PC-3 (cell line): ENCODE measurements around the gene XKR8. TPM values are rescaled to one million over a fixed set of nuclear protein-coding genes. Genes with fewer than 3 reads are reported as not detected.
A peak's percentile ranks its signal among the peaks of the same experiment; 100 is the strongest.

Experiments
- ATAC-seq: fragments of 200-7000 bp; cut with Tn5 transposase; 2 replicates; pipeline ENCODE4 v1.9.1; 2020; ENCODE audit warnings: mild to moderate bottlenecking, moderate library complexity
- BruUV-seq: library from RNA; stranded (reverse); fragments of 400-500 nt; replicated peaks from 2 replicates; lab custom pipeline; 2021; lab: Mats Ljungman, UMichigan
- CTCF ChIA-PET: fragments of 300-600 bp; sonication (Branson Sonifier 250); formaldehyde crosslinking; loops from one replicate; lab custom pipeline; 2022; ENCODE audit warnings: antibody characterized with exemption; lab: Charles Lee
- POLR2A ChIA-PET: fragments of 300-600 bp; sonication (Branson Sonifier 250); formaldehyde crosslinking; loops from one replicate; lab custom pipeline; 2022; ENCODE audit warnings: antibody characterized with exemption; ENCODE audit not compliant: unreplicated experiment; lab: Charles Lee
- DNase-seq: peaks from one replicate; pipeline ENCODE4 v3.0.0-alpha.2; 2015
- H2AFZ ChIP-seq: fragments of 300-600 bp; sonication (generic); 2 replicates; pipeline ENCODE4 v1.6.0; 2016; ENCODE audit warnings: antibody characterized with exemption, low read length
- H3F3A ChIP-seq: fragments of 300-600 bp; sonication (generic); one replicate; pipeline ENCODE4 v1.6.0; 2017; ENCODE audit warnings: antibody characterized with exemption, low read length, control low read depth, mild to moderate bottlenecking; ENCODE audit not compliant: unreplicated experiment
- H3K27ac ChIP-seq: fragments of 300-600 bp; sonication (generic); 2 replicates; pipeline ENCODE4 v1.5.1; 2016; ENCODE audit warnings: mild to moderate bottlenecking, low read length
- H3K27me3 ChIP-seq: fragments of 300-600 bp; sonication (generic); 2 replicates; pipeline ENCODE4 v1.6.1; 2016; ENCODE audit warnings: low read length, mixed read lengths
- H3K36me3 ChIP-seq: fragments of 300-600 bp; sonication (generic); 2 replicates; pipeline ENCODE4 v1.6.1; 2016; ENCODE audit warnings: low read depth, mixed run types, low read length, mixed read lengths
- H3K4me1 ChIP-seq: fragments of 300-600 bp; sonication (generic); 2 replicates; pipeline ENCODE4 v1.5.1; 2016; ENCODE audit warnings: low read length; ENCODE audit not compliant: insufficient read depth
- H3K4me2 ChIP-seq: fragments of 300-600 bp; sonication (generic); 2 replicates; pipeline ENCODE4 v1.6.0; 2016; ENCODE audit warnings: low read length
- H3K4me3 ChIP-seq: fragments of 300-600 bp; sonication (generic); 2 replicates; pipeline ENCODE4 v1.5.1; 2016; ENCODE audit warnings: mild to moderate bottlenecking, low read length, mixed read lengths
- H3K79me2 ChIP-seq: fragments of 300-600 bp; sonication (generic); 2 replicates; pipeline ENCODE4 v1.6.1; 2017; ENCODE audit warnings: low read length, mixed read lengths
- H3K9ac ChIP-seq: fragments of 300-600 bp; sonication (generic); 2 replicates; pipeline ENCODE4 v1.6.0; 2016; ENCODE audit warnings: mild to moderate bottlenecking, low read length
- H3K9me2 ChIP-seq: fragments of 300-600 bp; sonication (generic); replicated peaks from 2 replicates; pipeline ENCODE4 v1.6.1; 2016; ENCODE audit warnings: mixed run types, low read length, mixed read lengths
- H3K9me3 ChIP-seq: fragments of 300-600 bp; sonication (generic); 2 replicates; pipeline ENCODE4 v1.6.1; 2016; ENCODE audit warnings: low read length, mixed read lengths
- H4K20me1 ChIP-seq: fragments of 300-600 bp; sonication (generic); 2 replicates; pipeline ENCODE4 v1.6.1; 2016; ENCODE audit warnings: low read length, mixed read lengths
- EZH2 ChIP-seq: fragments of 300-600 bp; sonication (generic); IDR thresholded peaks from one replicate; pipeline ENCODE4 v1.6.1; 2017; ENCODE audit warnings: antibody characterized with exemption, mild to moderate bottlenecking, low read length; ENCODE audit not compliant: unreplicated experiment
- EZH2phosphoT487 ChIP-seq: fragments of 300-600 bp; sonication (generic); IDR thresholded peaks from 2 replicates; pipeline ENCODE4 v1.6.1; 2018; ENCODE audit warnings: mild to moderate bottlenecking, antibody characterized with exemption, low read length, borderline replicate concordance
- intact Hi-C: fragments of 100-400 bp; cut with micrococcal nuclease; formaldehyde crosslinking; loops from 2 replicates; pipeline ENCODE4 v1.9.0; 2023
- total RNA-seq: library from RNA; depleted of rRNA; stranded (reverse); fragments of >200 nt; gene quantifications from 2 replicates; pipeline ENCODE4 v1.2.3, GENCODE V29; 2014
- TF ChIP-seq, protein P1 (sequence below): fragments of 300-600 bp; sonication (generic); conservative IDR thresholded peaks from 2 replicates; pipeline ENCODE4 v1.5.1; 2017; ENCODE audit warnings: antibody characterized with exemption, low read depth, mild to moderate bottlenecking, low read length

XKR8 gene
- total RNA-seq, 1 experiment from 2014 or later, result 6.9 TPM

DNA sequence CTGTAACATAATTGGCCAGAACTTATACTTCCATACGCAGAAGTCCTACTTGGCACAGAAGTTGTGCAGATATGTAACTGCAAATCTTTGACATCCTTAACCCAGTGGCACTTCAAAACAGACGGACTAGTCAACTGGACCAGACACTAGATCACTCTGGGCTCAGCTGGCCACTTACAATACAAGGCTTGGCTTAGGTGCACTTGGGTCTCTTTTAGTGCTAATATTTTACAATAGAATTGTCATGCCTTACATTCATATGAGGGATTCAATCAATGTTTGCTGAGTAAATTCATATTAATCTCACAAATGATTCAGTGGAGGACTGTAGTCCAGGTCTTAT is 20.1 kb downstream of the XKR8 start:
- ChIA-PET POLR2A (no interaction called here), CTCF (interaction anchor here (0.6 to 2.2 kb wide), 2 partner anchors 44 to 122 kb away, joined by 6 to 10 read pairs; no protein-coding TSS in a partner anchor)
- H3K36me3 ChIP-seq, result 0 out of 2 replicates have a peak, but pooled peaks cover 6% of the 10 kb centered on the region
- no peak overlapping the region for H3K4me3 ChIP-seq
- no peaks in the 10 kb centered on the region for H3K27me3 ChIP-seq
- H3K9me2 ChIP-seq, result no peaks in the 10 kb centered on the region
- no peaks in the 10 kb centered on the region for H3K4me1 ChIP-seq
- no TSS peak for BruUV-seq
- no peaks in the 10 kb centered on the region for H3F3A ChIP-seq
- H3K9ac ChIP-seq, result no peak overlapping the region
- no peaks in the 10 kb centered on the region for H4K20me1 ChIP-seq
- H3K4me2 ChIP-seq, result no peak overlapping the region
- no peaks in the 10 kb centered on the region for H3K9me3 ChIP-seq
- no peaks in the 10 kb centered on the region for H3K79me2 ChIP-seq
- DNase-seq, result no peak
- intact Hi-C loops, result loop anchor here (2.0 kb wide), 2 partner anchors 45 to 121 kb away; partner anchors contain the start of gene SMPDL3B
- ATAC-seq, result peak; percentile 45
- H3K27ac ChIP-seq, result no peak overlapping the region
- TF ChIP-seq EZH2phosphoT487, result no peak
- TF ChIP-seq EZH2, result no peak
- TF ChIP-seq, protein P1, sequence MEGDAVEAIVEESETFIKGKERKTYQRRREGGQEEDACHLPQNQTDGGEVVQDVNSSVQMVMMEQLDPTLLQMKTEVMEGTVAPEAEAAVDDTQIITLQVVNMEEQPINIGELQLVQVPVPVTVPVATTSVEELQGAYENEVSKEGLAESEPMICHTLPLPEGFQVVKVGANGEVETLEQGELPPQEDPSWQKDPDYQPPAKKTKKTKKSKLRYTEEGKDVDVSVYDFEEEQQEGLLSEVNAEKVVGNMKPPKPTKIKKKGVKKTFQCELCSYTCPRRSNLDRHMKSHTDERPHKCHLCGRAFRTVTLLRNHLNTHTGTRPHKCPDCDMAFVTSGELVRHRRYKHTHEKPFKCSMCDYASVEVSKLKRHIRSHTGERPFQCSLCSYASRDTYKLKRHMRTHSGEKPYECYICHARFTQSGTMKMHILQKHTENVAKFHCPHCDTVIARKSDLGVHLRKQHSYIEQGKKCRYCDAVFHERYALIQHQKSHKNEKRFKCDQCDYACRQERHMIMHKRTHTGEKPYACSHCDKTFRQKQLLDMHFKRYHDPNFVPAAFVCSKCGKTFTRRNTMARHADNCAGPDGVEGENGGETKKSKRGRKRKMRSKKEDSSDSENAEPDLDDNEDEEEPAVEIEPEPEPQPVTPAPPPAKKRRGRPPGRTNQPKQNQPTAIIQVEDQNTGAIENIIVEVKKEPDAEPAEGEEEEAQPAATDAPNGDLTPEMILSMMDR, result no peak
- H2AFZ ChIP-seq, result no peak overlapping the region

DNA sequence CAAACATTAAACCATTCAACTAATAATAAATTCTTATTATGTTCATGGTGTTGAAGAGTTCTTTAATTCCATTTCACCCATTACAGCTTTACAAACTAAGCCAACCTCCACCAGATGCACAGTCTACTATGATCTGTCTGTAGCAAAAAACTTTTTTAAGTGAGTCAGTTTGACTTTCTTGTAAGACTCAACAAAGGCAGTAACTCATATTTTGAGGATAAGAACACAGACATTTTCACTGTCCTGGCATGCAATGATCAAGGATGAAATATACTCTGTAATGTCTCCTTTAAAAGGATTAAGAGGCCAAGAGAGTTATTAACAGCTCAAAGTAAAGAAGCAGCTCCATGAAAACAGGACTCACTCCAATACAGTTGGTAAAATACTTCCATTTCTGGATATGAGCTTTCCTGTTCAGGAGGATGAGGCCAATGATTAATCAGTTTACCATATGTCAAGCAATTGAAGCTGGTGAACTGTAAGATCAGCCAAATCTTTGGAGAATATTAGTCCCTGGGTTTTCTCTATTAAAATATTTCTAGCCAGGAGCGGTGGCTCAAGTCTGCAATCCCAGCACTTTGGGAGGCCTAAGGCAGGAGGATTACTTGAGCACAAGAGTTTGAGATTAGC is 20.6 kb downstream of the XKR8 start:
- Histone ChIP-seq H3K9me3 (no peaks in the 10 kb centered on the region), H3K9me2 (no peaks in the 10 kb centered on the region), H3K9ac (no peak overlapping the region), H4K20me1 (no peaks in the 10 kb centered on the region), H3K27me3 (no peaks in the 10 kb centered on the region), H3K4me3 (no peak overlapping the region), H3K36me3 (0 out of 2 replicates have a peak, but pooled peaks cover 6% of the 10 kb centered on the region), H3K4me1 (no peaks in the 10 kb centered on the region), H3K27ac (no peak overlapping the region), H3K79me2 (no peaks in the 10 kb centered on the region), H3K4me2 (no peak overlapping the region), H2AFZ (no peak overlapping the region), H3F3A (no peaks in the 10 kb centered on the region)
- intact Hi-C loops, result no loop called here
- no peak for DNase-seq
- no TSS peak for BruUV-seq
- ChIA-PET CTCF (interaction anchor here (0.6 to 2.2 kb wide), 2 partner anchors 44 to 123 kb away, joined by 6 to 10 read pairs; no protein-coding TSS in a partner anchor), POLR2A (interaction anchor here (0.7 kb wide), 1 partner anchor 10 kb away, joined by 3 read pairs; no protein-coding TSS in a partner anchor)
- ATAC-seq, result 0 out of 2 replicates have a peak, but pooled peaks have one; percentile 18
- TF ChIP-seq EZH2phosphoT487, result no peak
- TF ChIP-seq EZH2, result no peak
- TF ChIP-seq, protein P1, result no peak

DNA sequence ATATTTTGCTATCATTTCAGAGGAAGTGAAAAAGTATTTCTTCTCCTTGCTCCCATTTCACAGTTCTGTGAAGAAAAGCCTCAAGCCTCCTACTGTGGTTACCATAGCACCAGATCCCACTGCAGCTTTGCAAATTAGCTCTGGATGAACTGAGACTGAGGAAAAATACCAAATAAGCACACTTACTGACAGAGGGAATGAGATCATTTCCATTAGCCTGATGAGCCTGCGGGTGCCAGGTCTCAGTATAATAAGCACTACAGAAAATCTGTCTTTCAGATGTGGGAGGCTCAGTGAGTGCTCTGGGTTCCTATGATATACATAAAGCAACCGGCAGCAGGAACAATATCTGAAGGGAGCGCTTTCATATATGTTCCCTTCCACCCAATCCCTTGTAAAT is 21.4 kb downstream of the XKR8 start:
- Histone ChIP-seq H2AFZ (no peak overlapping the region), H4K20me1 (no peaks in the 10 kb centered on the region), H3K79me2 (no peaks in the 10 kb centered on the region), H3K9me2 (no peaks in the 10 kb centered on the region), H3K4me1 (no peaks in the 10 kb centered on the region), H3K27me3 (no peaks in the 10 kb centered on the region), H3F3A (no peaks in the 10 kb centered on the region), H3K9me3 (no peaks in the 10 kb centered on the region), H3K36me3 (0 out of 2 replicates have a peak, but pooled peaks cover 6% of the 10 kb centered on the region), H3K4me2 (no peak overlapping the region), H3K4me3 (no peak overlapping the region), H3K27ac (no peak overlapping the region), H3K9ac (no peak overlapping the region)
- CTCF ChIA-PET, result interaction anchor here (2.2 kb wide), 1 partner anchor 123 kb away, joined by 10 read pairs; no protein-coding TSS in a partner anchor
- POLR2A ChIA-PET, result no interaction called here
- intact Hi-C loops, result no loop called here
- DNase-seq, result no peak
- ATAC-seq, result no peak
- TF ChIP-seq, protein P1, result no peak
- TF ChIP-seq EZH2, result no peak
- no peak for TF ChIP-seq EZH2phosphoT487
- no TSS peak for BruUV-seq
